Measurements from ENCODE around the gene FBLN1. TPM values are rescaled to one million over a fixed set of nuclear protein-coding genes. Genes with fewer than 3 reads are reported as not detected.

Gene FBLN1
- total RNA-seq, 1 donor = 0.10 TPM

DNA sequence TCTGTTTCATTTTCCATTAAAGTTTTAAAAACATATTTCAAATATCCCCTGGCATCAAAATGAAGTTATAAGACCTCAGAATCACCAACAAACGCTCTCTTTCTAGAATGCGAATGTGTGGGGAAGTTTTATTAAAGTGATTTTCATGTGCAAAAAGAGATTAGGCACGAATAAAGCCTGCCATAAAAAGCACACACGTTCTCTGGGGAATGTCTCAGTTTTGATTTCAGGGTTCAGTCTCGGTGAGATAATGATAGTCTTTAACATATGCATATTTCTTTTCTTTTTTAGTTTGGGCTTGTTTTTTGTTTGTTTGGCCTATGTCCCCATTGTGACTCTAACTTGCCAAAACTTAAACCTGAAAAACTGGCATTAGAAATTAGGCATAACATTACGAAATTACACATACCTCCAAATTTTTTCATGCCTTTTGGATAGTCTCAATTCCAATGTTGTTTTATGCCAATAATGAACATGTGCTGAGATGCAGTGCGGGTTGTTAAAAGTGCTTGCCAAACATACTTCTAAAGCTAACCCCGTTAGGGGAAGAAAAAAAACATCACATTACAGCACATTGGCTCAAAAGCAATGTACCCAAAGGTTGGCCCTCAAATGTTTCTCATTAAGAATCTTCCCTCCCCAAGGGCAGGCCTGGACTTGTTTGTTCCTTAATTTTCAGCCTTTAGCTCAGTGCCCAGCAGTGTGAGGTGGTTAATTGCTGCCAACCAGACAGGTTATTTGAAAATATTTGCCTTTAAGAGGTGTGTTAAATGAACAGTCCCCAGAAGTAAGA lies 33.2 kb upstream of the FBLN1 start:
- Histone ChIP-seq H3K9me3 (ENCODE audit: low read depth, low read length) (no peaks in the 10 kb centered on the region), H3K4me1 (ENCODE audit: insufficient read depth, low read length) (no peaks in the 10 kb centered on the region), H3K4me3 (ENCODE audit: low read length) (no peak overlapping the region), H3K27me3 (ENCODE audit: insufficient read depth, low read length) (no peaks in the 10 kb centered on the region)

DNA sequence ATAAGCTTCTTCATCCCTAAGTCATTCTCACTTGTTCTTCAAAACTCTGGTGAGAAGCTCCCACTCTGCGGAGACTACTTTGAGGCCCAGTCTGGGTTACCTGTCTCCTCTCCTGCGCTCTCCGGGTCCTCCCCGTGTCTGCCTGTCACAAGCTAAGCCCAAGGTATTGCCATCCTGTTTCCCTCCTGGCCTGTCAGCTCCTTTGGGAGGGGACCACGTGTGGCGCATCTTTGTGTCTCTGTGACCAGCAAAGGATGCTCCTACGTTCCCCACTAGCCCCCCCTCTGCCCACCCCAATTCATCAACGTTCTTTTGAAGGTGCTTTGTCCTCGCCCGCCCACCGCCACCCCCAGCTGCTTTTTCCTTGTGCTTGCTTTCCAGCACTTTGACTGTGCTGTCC lies 31.8 kb upstream of the FBLN1 start:
- H3K4me3 ChIP-seq (ENCODE audit: low read length) = no peak overlapping the region
- no peaks in the 10 kb centered on the region for H3K27me3 ChIP-seq (ENCODE audit: insufficient read depth, low read length)
- no peaks in the 10 kb centered on the region for H3K4me1 ChIP-seq (ENCODE audit: insufficient read depth, low read length)
- H3K9me3 ChIP-seq (ENCODE audit: low read depth, low read length) = no peaks in the 10 kb centered on the region

- H3K4me1 ChIP-seq (ENCODE audit: insufficient read depth, low read length) = no peaks in the 10 kb centered on the region
- no peaks in the 10 kb centered on the region for H3K27me3 ChIP-seq (ENCODE audit: insufficient read depth, low read length)
Measured at GRCh38 chr22:45472426-45472825, 30.3 kb upstream of the FBLN1 start.

DNA sequence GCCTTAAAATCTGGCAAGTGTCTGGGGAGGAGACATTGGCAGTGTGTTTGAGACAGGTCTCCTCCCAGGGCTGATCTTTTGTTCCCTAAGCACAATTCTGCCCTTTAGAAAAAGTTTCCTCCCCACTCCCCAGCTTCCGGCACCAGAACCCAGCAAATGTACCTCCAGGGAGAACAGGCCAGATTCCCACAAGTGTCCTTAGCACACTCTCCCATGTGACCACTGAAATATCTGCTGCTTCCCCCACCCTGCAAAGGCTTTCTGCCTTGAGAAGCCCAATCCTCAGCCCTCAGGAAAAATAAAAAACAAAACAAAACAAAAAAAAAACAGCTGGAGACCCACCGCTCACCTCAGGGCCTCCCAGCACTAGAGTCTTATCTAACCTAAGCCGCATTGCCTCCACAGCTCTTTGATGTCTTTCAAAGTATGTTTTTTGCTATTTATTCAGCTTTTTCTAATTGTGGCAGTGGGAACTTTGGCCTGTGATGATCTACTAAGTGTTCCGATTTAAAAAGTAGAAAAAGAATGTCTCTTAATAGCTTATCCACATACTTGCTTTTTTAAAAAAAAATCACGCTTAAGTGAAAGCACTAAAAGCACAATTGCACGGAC lies 29.0 kb upstream of the FBLN1 start:
- Histone ChIP-seq H3K27me3 (ENCODE audit: insufficient read depth, low read length) (no peaks in the 10 kb centered on the region), H3K4me3 (ENCODE audit: low read length) (no peak overlapping the region), H3K4me1 (ENCODE audit: insufficient read depth, low read length) (no peaks in the 10 kb centered on the region), H3K9me3 (ENCODE audit: low read depth, low read length) (no peaks in the 10 kb centered on the region)

More at GRCh38 chr22:45472426-45472825, 30.3 kb upstream of the FBLN1 start:
- no peaks in the 10 kb centered on the region for H3K9me3 ChIP-seq (ENCODE audit: low read depth, low read length)
- H3K4me3 ChIP-seq (ENCODE audit: low read length) = no peak overlapping the region

- no peaks in the 10 kb centered on the region for H3K27me3 ChIP-seq (ENCODE audit: insufficient read depth, low read length)
- H3K9me3 ChIP-seq (ENCODE audit: low read depth, low read length) = no peaks in the 10 kb centered on the region
- no peaks in the 10 kb centered on the region for H3K4me1 ChIP-seq (ENCODE audit: insufficient read depth, low read length)
- no peak overlapping the region for H3K4me3 ChIP-seq (ENCODE audit: low read length)
Measured at GRCh38 chr22:45475063-45475747, 27.5 kb upstream of the FBLN1 start.

DNA sequence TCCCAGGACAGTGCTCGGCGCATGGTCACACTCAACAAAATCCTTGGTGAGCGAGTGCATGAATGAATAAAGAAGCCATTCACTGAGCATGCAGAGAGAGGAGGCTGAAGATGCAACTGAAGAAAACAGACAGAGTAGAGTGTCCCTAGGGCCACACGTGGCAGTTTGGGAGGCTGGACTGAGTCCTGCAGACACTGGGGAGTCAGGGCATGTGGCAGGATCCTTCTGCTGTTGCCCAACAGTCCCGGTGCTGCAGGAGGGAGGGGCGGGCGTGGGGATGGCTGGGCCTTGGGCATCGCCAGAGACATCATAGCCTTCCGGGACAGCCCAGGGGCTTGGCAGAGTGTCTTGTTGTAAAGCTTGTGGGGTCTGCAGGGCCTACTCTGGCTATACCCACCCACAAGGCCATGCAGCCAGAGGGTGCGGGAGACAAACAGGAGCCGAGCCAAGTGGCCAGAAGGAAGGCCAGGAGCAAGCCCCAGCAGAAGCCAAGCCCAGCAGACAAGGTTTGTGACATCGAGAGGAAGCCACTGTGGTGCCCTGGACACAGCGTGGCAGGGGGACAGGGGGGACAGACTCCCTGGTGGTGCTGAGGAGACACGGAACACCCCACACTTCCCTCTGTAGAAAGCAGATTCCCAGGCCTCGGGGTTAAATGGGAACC lies 26.7 kb upstream of the FBLN1 start:
- Histone ChIP-seq H3K4me1 (ENCODE audit: insufficient read depth, low read length) (no peaks in the 10 kb centered on the region), H3K27me3 (ENCODE audit: insufficient read depth, low read length) (no peaks in the 10 kb centered on the region), H3K9me3 (ENCODE audit: low read depth, low read length) (no peaks in the 10 kb centered on the region), H3K4me3 (ENCODE audit: low read length) (no peak overlapping the region)

GRCh38 chr22:45476814-45477213 lies 25.9 kb upstream of the FBLN1 start:
- Histone ChIP-seq H3K9me3 (ENCODE audit: low read depth, low read length) (no peaks in the 10 kb centered on the region), H3K27me3 (ENCODE audit: insufficient read depth, low read length) (no peaks in the 10 kb centered on the region), H3K4me1 (ENCODE audit: insufficient read depth, low read length) (no peaks in the 10 kb centered on the region), H3K4me3 (ENCODE audit: low read length) (no peak overlapping the region)

DNA sequence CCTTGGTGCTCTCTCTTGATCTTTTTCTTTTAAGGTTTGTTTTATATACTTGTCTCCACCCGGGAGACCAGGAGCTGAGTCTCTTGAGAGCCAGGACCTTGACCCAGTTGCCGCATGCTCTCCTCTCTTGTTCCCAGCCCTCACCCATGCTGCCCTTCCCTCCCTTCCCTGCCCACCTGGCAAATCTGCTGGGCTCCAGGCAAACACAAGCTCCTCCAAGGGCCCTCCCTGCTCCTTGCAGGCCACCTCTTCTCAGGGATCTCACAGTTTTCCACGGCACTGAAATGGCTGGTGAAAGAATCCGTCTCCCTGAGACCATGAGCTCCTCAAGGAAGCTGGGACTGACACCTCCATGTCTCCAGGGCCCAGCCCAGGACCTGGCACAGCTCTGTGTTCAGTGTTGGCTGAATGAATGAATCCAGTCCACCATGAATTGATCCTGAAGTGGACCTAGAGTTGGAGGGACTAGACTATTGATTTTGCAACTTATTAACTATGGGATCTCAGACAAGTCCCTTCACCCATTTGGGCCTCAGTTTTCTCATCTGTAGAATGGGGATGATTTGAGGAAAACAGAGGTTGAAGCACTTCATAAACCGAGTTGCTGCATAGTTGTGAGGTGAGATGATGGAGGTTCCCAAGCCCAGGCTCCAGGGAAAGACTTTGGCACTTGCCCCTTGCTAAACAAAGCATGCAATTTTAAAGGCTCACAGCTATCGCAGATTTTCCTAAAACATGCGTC lies 25.1 kb upstream of the FBLN1 start:
- no peak overlapping the region for H3K4me3 ChIP-seq (ENCODE audit: low read length)

GRCh38 chr22:45478108-45478771 lies 24.4 kb upstream of the FBLN1 start:
- Histone ChIP-seq H3K9me3 (ENCODE audit: low read depth, low read length) (no peaks in the 10 kb centered on the region), H3K4me3 (ENCODE audit: low read length) (no peak overlapping the region), H3K27me3 (ENCODE audit: insufficient read depth, low read length) (no peaks in the 10 kb centered on the region), H3K4me1 (ENCODE audit: insufficient read depth, low read length) (no peaks in the 10 kb centered on the region)

More for the DNA sequence above, 25.1 kb upstream of the FBLN1 start:
- Histone ChIP-seq H3K9me3 (ENCODE audit: low read depth, low read length) (no peaks in the 10 kb centered on the region), H3K4me1 (ENCODE audit: insufficient read depth, low read length) (no peaks in the 10 kb centered on the region), H3K27me3 (ENCODE audit: insufficient read depth, low read length) (no peaks in the 10 kb centered on the region)

DNA sequence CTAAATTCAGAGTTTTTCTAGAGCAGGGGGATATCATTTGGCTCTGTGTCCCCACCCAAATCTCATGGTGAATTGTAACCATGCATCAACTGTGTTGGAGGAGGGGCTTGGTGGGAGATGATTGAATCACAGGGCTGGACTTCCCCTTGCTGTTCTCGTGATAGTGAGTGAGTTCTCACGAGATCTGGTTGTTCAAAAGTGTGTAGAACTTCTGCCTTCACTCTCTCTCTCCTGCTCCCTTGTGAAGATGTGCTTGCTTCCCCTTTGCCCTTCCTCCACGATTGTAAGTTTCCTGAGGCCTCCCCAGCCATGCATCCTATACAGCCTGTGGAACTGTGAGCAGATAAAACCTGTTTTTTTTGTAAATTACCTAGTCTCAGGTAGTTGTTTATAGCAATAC lies 22.0 kb upstream of the FBLN1 start:
- Histone ChIP-seq H3K4me3 (ENCODE audit: low read length) (no peak overlapping the region), H3K9me3 (ENCODE audit: low read depth, low read length) (no peaks in the 10 kb centered on the region), H3K4me1 (ENCODE audit: insufficient read depth, low read length) (no peaks in the 10 kb centered on the region), H3K27me3 (ENCODE audit: insufficient read depth, low read length) (no peaks in the 10 kb centered on the region)

DNA sequence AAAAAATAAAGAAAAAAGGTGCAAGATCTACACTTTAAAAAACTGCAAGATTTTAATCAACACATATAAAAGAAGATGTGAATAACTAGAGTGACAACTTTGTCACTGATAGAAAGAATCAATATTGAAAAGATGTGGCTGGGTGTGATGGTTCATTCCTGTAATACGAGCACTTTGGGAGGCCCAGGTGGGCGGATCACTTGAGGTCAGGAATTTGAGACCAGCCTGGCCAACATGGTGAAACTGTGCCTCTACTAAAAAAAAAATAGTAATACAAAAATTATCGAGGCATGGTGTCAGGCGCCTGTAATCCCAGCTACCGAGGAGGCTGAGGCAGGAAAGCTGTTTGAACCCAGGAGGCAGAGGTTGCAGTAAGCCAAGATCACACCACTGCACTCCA lies 21.0 kb upstream of the FBLN1 start:
- H3K27me3 ChIP-seq (ENCODE audit: insufficient read depth, low read length) = no peaks in the 10 kb centered on the region
- H3K4me1 ChIP-seq (ENCODE audit: insufficient read depth, low read length) = no peaks in the 10 kb centered on the region
- no peaks in the 10 kb centered on the region for H3K9me3 ChIP-seq (ENCODE audit: low read depth, low read length)
- no peak overlapping the region for H3K4me3 ChIP-seq (ENCODE audit: low read length)

DNA sequence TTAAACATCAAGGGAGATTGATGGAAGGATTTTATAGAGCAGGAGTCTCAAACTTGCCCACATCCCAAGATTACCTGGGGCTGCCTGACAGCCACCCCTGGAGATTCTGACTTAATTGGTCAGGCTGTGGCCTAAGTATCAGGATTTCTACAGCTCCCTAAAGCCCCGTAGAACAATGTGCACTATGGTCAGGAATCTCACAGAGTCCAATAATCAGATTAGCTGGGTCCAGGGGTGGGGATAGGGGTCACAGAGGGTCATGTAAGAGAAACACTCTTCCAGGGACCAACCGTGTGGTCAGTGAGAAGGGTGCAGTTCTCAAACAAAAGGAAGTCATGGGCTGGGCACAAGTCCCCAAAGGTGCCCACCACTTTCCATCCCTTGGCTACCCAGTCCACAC lies 20.5 kb upstream of the FBLN1 start:
- Histone ChIP-seq H3K27me3 (ENCODE audit: insufficient read depth, low read length) (no peaks in the 10 kb centered on the region), H3K9me3 (ENCODE audit: low read depth, low read length) (no peaks in the 10 kb centered on the region), H3K4me1 (ENCODE audit: insufficient read depth, low read length) (no peaks in the 10 kb centered on the region), H3K4me3 (ENCODE audit: low read length) (no peak overlapping the region)

DNA sequence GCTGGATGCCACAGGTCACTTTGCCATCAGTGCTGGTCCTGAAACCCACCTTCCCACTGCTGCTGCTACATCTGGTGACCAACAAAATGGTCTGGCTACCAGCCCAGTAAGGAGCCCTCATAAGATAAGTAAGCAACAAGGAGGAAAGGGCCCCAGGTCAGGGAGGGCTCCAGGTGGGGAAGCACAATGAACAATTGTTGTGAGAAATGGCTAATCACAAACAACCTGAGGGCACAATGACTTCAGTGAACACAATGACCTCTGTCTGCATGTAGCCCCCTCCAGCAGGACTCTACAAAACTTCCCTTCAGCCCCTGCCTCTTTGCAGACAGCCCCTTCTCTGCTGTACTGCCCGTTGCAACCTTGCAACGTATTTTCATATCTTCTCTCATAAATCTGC lies 19.4 kb upstream of the FBLN1 start:
- H3K4me3 ChIP-seq (ENCODE audit: low read length) = no peak overlapping the region

DNA sequence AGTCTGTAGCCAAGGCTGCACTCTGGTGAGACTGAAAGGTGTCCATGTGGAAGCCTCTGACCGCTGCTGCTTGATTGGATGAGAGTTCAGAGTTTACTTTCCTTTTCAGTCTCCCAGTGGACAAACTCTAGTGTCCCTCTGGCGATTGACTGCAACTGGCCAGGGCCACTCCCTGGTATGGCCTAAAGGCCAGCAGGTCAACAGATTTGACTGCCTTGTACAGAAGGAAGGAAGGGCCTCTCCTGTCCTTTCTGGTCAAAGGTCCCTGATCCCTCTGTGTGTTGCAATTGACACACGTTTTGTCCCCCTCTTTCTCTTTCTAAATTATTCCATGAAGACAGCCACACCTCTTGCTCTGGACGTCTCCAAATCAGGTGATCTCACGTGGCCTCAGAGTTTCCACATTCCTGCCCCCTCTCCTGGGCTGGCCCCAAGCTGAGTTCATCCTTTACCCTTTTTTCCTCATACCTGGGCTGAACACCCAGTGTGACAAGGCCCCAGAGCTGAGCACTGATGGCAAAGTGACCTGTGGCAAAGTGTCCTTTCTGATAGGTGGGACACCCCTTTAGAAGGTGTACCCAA lies 18.7 kb upstream of the FBLN1 start:
- Histone ChIP-seq H3K27me3 (ENCODE audit: insufficient read depth, low read length) (peaks cover 2% of the 10 kb centered on the region), H3K4me1 (ENCODE audit: insufficient read depth, low read length) (no peaks in the 10 kb centered on the region), H3K4me3 (ENCODE audit: low read length) (no peak overlapping the region), H3K9me3 (ENCODE audit: low read depth, low read length) (no peaks in the 10 kb centered on the region)

More for the DNA sequence above, 19.4 kb upstream of the FBLN1 start:
- Histone ChIP-seq H3K4me1 (ENCODE audit: insufficient read depth, low read length) (no peaks in the 10 kb centered on the region), H3K9me3 (ENCODE audit: low read depth, low read length) (no peaks in the 10 kb centered on the region), H3K27me3 (ENCODE audit: insufficient read depth, low read length) (peaks cover 2% of the 10 kb centered on the region)

Data from mononuclear cell (primary cell).